AG10803 (cell line): ENCODE data around the gene BCAN.

ENCODE experiments used
- DNase-seq: peaks from one replicate; pipeline ENCODE4 v3.0.0; 2010; ENCODE audit warnings: low read depth
- H3K4me3 ChIP-seq: 2 replicates; pipeline ENCODE4 v1.5.1; 2011; ENCODE audit warnings: mild to moderate bottlenecking, low read length, control low read depth
- CTCF ChIP-seq: conservative IDR thresholded peaks from 2 replicates; pipeline ENCODE4 v1.5.1; 2011; ENCODE audit warnings: mild to moderate bottlenecking, low read length, control low read depth, inconsistent platforms

Gene BCAN

GRCh38 chr1:156658496-156658895 is 16.6 kb downstream of the BCAN start:
- no peak overlapping the region for H3K4me3 ChIP-seq
- DNase-seq: no peak
- TF ChIP-seq CTCF: no peak

GRCh38 chr1:156658945-156659574 is 17.1 kb downstream of the BCAN start:
- no peak for DNase-seq
- no peak for TF ChIP-seq CTCF
- no peak overlapping the region for H3K4me3 ChIP-seq

DNA sequence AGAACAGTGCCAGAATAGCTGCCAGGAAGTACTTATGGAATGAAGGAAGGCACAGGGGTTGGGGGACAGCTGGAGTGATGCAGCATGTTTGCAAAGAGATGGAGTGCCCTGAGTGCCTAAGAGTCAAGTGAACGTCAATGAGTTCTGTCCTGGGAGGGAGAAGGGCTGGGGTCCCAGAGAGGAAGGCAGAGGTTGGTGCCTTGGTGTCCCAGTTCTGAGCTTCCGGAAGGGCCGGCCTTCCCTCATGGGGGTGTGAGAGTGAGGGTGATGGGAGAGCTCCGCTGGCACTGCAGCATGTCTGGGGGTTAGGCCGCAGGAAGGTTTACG is 17.7 kb downstream of the BCAN start:
- H3K4me3 ChIP-seq: no peak overlapping the region

GRCh38 chr1:156659988-156660751 is 18.3 kb downstream of the BCAN start:
- peak; percentile 76 for TF ChIP-seq CTCF
- H3K4me3 ChIP-seq: no peak overlapping the region
- peak; percentile 98 for DNase-seq

More for the DNA sequence above, 17.7 kb downstream of the BCAN start:
- no peak for TF ChIP-seq CTCF
- no peak for DNase-seq

- no peak for TF ChIP-seq CTCF
- no peak overlapping the region for H3K4me3 ChIP-seq
- no peak for DNase-seq
These were observed 18.8 kb downstream of the BCAN start for GRCh38 chr1:156660752-156661112.

- no peak for TF ChIP-seq CTCF
- H3K4me3 ChIP-seq: no peak overlapping the region
- DNase-seq: no peak
These were observed 20.3 kb downstream of the BCAN start for GRCh38 chr1:156662005-156662799.

GRCh38 chr1:156662800-156663055 is 20.8 kb downstream of the BCAN start:
- no peak for DNase-seq

More at GRCh38 chr1:156662800-156663055, 20.8 kb downstream of the BCAN start:
- no peak for TF ChIP-seq CTCF
- no peak overlapping the region for H3K4me3 ChIP-seq
